HEK293T (cell line): ENCODE data around the gene TNFAIP8L1.

Experiments used
- CTCF ChIA-PET: fragments of 350-600 bp; formaldehyde crosslinking; extraction: SDS; loops from one replicate; lab custom pipeline; 2021; ENCODE audit warnings: antibody characterized with exemption, inconsistent platforms; lab: Yijun Ruan, JAX
- POLR2A ChIA-PET: fragments of 350-600 bp; formaldehyde crosslinking; extraction: SDS; loops from one replicate; lab custom pipeline; 2020; ENCODE audit warnings: antibody characterized with exemption, inconsistent platforms; lab: Yijun Ruan, JAX
- DNase-seq: peaks from one replicate; pipeline ENCODE4 v3.0.0; 2012; ENCODE audit warnings: mixed read lengths; ENCODE audit errors: extremely low spot score
- ARNT ChIP-seq: fragments of 450-650 bp; IDR thresholded peaks from 2 replicates; pipeline ENCODE4 v1.6.1; 2017; ENCODE audit warnings: mild to moderate bottlenecking
- BHLHE40 ChIP-seq: fragments of 450-650 bp; IDR thresholded peaks from 2 replicates; pipeline ENCODE4 v1.6.1; 2016; ENCODE audit warnings: mild to moderate bottlenecking, moderate library complexity, borderline replicate concordance
- CTBP1 ChIP-seq: fragments of 450-650 bp; IDR thresholded peaks from 2 replicates; pipeline ENCODE4 v1.6.1; 2016; ENCODE audit warnings: borderline replicate concordance
- ELF4 ChIP-seq: fragments of 450-650 bp; IDR thresholded peaks from 2 replicates; pipeline ENCODE4 v1.6.1; 2017; ENCODE audit warnings: antibody characterized with exemption
- FOXA1 ChIP-seq: fragments of 450-650 bp; IDR thresholded peaks from 2 replicates; pipeline ENCODE4 v1.6.1; 2016; ENCODE audit warnings: mild to moderate bottlenecking
- FOXK2 ChIP-seq: fragments of 450-650 bp; IDR thresholded peaks from 2 replicates; pipeline ENCODE4 v1.6.1; 2016; ENCODE audit warnings: mild to moderate bottlenecking
- FOXM1 ChIP-seq: fragments of 450-650 bp; IDR thresholded peaks from 2 replicates; pipeline ENCODE4 v1.6.1; 2017; ENCODE audit warnings: mild to moderate bottlenecking, borderline replicate concordance
- HDGF ChIP-seq: fragments of 450-650 bp; IDR thresholded peaks from 2 replicates; pipeline ENCODE4 v1.6.1; 2017; ENCODE audit warnings: antibody characterized with exemption, borderline replicate concordance
- L3MBTL2 ChIP-seq: fragments of 450-650 bp; conservative IDR thresholded peaks from 2 replicates; pipeline ENCODE4 v1.6.1; 2016; ENCODE audit warnings: mild to moderate bottlenecking
- LEF1 ChIP-seq: fragments of 450-650 bp; IDR thresholded peaks from 2 replicates; pipeline ENCODE4 v1.6.1; 2017; ENCODE audit warnings: mild to moderate bottlenecking, borderline replicate concordance
- NFRKB ChIP-seq: fragments of 450-650 bp; IDR thresholded peaks from 2 replicates; pipeline ENCODE4 v1.6.1; 2016; ENCODE audit warnings: mild to moderate bottlenecking, moderate library complexity
- PKNOX1 ChIP-seq: fragments of 450-650 bp; IDR thresholded peaks from 2 replicates; pipeline ENCODE4 v1.6.1; 2016
- SP1 ChIP-seq: fragments of 450-650 bp; IDR thresholded peaks from 2 replicates; pipeline ENCODE4 v1.6.1; 2017
- SUZ12 ChIP-seq: fragments of 450-650 bp; IDR thresholded peaks from 2 replicates; pipeline ENCODE4 v1.6.1; 2016; ENCODE audit warnings: mild to moderate bottlenecking
- TARDBP ChIP-seq: fragments of 450-650 bp; IDR thresholded peaks from 2 replicates; pipeline ENCODE4 v1.6.1; 2016
- ZNF384 ChIP-seq: fragments of 450-650 bp; IDR thresholded peaks from 2 replicates; pipeline ENCODE4 v1.6.1; 2016

The TNFAIP8L1 gene

GRCh38 chr19:4686700-4687099 lies 47.4 kb downstream of the TNFAIP8L1 start:
- CTCF ChIA-PET = no interaction called here
- POLR2A ChIA-PET = no interaction called here
- DNase-seq = no peak
- TF ChIP-seq ARNT = no peak
- no peak for TF ChIP-seq FOXA1
- TF ChIP-seq HDGF = no peak
- no peak for TF ChIP-seq NFRKB
- no peak for TF ChIP-seq SUZ12
- no peak for TF ChIP-seq L3MBTL2
- no peak for TF ChIP-seq ZNF384
- no peak for TF ChIP-seq PKNOX1
- TF ChIP-seq TARDBP = no peak
- TF ChIP-seq FOXM1 = no peak
- no peak for TF ChIP-seq LEF1
- TF ChIP-seq SP1 = no peak

GRCh38 chr19:4687396-4687795 lies 48.1 kb downstream of the TNFAIP8L1 start:
- TF ChIP-seq FOXM1 (no peak), ZNF384 (no peak), BHLHE40 (no peak), LEF1 (no peak), NFRKB (no peak), CTBP1 (no peak), FOXA1 (no peak), FOXK2 (no peak), L3MBTL2 (no peak), ARNT (no peak), SUZ12 (no peak), TARDBP (no peak), SP1 (no peak), HDGF (no peak), ELF4 (no peak), PKNOX1 (no peak)
- ChIA-PET POLR2A (no interaction called here), CTCF (no interaction called here)
- DNase-seq = no peak

- no peak for DNase-seq
- POLR2A ChIA-PET = no interaction called here
- CTCF ChIA-PET = interaction anchor here (0.7 to 1.2 kb wide), 2 partner anchors 12 kb away, joined by 3 read pairs; no protein-coding TSS in a partner anchor
- no peak for TF ChIP-seq TARDBP
- no peak for TF ChIP-seq ARNT
- TF ChIP-seq L3MBTL2 = no peak
- no peak for TF ChIP-seq FOXK2
- TF ChIP-seq HDGF = no peak
- no peak for TF ChIP-seq PKNOX1
- TF ChIP-seq FOXM1 = no peak
- no peak for TF ChIP-seq FOXA1
- TF ChIP-seq SUZ12 = no peak
- TF ChIP-seq NFRKB = no peak
- TF ChIP-seq ELF4 = no peak
- TF ChIP-seq LEF1 = no peak
- TF ChIP-seq SP1 = no peak
- TF ChIP-seq CTBP1 = no peak
- no peak for TF ChIP-seq BHLHE40
These were observed 49.3 kb downstream of the TNFAIP8L1 start for GRCh38 chr19:4688587-4688986.

- POLR2A ChIA-PET = no interaction called here
- DNase-seq = no peak
- TF ChIP-seq SP1 (no peak), CTBP1 (no peak), HDGF (no peak), TARDBP (no peak), PKNOX1 (no peak), L3MBTL2 (no peak), LEF1 (no peak)
- CTCF ChIA-PET = interaction anchor here (1.2 kb wide), 1 partner anchor 11 kb away, joined by 3 read pairs; no protein-coding TSS in a partner anchor
These were observed 50.1 kb downstream of the TNFAIP8L1 start for GRCh38 chr19:4689403-4689802.

- ChIA-PET POLR2A (no interaction called here), CTCF (no interaction called here)
- no peak for DNase-seq
- TF ChIP-seq CTBP1 = no peak
- no peak for TF ChIP-seq NFRKB
- no peak for TF ChIP-seq L3MBTL2
- TF ChIP-seq HDGF = no peak
- TF ChIP-seq ZNF384 = no peak
- TF ChIP-seq TARDBP = no peak
- TF ChIP-seq ARNT = no peak
- TF ChIP-seq FOXK2 = no peak
- no peak for TF ChIP-seq ELF4
- TF ChIP-seq PKNOX1 = no peak
- no peak for TF ChIP-seq SUZ12
- no peak for TF ChIP-seq BHLHE40
These were observed 51.0 kb downstream of the TNFAIP8L1 start for GRCh38 chr19:4690361-4690760.
